Measurements from ENCODE around the gene ISM1. TPM values are rescaled to one million over a fixed set of nuclear protein-coding genes. Genes with fewer than 3 reads are reported as not detected.

Gene ISM1
- total and polyA plus RNA-seq, 2 of the 13 experiments (the other 11 are each of a cell fraction or from before 2014, with no cell fraction given) = 0.40 to 1.4 TPM

DNA sequence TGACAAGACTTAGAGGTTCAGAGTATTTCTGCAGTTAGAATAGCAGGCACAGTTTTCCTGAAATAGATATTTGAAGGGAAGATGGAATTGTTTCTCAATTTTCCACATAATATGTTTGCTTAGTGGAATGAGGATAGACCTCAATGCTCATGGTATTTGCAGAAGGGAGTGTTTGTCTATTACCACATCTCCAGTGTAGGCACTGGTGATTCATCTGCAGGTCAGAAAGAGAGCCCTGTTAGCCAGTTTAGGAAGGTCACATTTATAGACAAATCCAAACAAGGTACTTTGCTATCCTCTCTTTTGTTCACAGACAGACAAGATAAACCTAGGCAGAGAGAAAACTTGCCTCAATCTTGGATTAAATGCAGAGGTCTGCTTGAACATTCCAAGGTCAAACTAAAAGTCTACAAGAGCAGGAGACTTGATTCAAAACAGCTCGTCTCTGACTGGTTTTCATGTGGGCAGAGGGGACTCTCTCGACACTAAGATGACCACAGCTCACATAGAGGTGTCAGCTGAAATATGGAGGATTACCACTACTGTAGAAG is 22.8 kb downstream of the ISM1 start (continued):
- TF ChIP-seq ZNF503 (CRISPR knock-in tag; IDR thresholded peaks at IDR 0.05) (peak; percentile 100), SMARCE1 (IDR thresholded peaks at IDR 0.05; ENCODE audit: borderline replicate concordance) (peak; percentile 65; the same call in 1 of the 2 replicates), NFATC3 (CRISPR knock-in tag; IDR thresholded peaks at IDR 0.05) (peak; percentile 67; the same call in 1 of the 2 replicates), CBX1 (IDR thresholded peaks at IDR 0.05; ENCODE audit: low read depth) (no peak), ZNF7 (CRISPR knock-in tag; IDR thresholded peaks at IDR 0.05) (no peak; the same call in 1 of the 2 replicates), TSC22D2 (CRISPR knock-in tag; IDR thresholded peaks at IDR 0.05; ENCODE audit: borderline replicate concordance) (0 out of 2 replicates have a peak, but pooled peaks have one; percentile 71), ZNF639 (CRISPR knock-in tag; conservative IDR thresholded peaks at IDR 0.05) (peak; percentile 63; the same call in 1 of the 2 replicates), STAG1 (CRISPR knock-in tag; IDR thresholded peaks at IDR 0.05) (peak; percentile 39), KAT2B (IDR thresholded peaks at IDR 0.05; ENCODE audit: borderline replicate concordance, low read depth, low read length) (no peak), ZNF75D (CRISPR knock-in tag; IDR thresholded peaks at IDR 0.05; ENCODE audit: borderline replicate concordance) (no peak), ZBTB7B (CRISPR knock-in tag; IDR thresholded peaks at IDR 0.05) (peak; percentile 92), STAT6 (CRISPR knock-in tag; IDR thresholded peaks at IDR 0.05; ENCODE audit: borderline replicate concordance) (peak; percentile 76), ZNF713 (CRISPR knock-in tag; IDR thresholded peaks at IDR 0.05) (0 out of 2 replicates have a peak, but pooled peaks have one; percentile 48), ZNF614 (CRISPR knock-in tag; IDR thresholded peaks at IDR 0.05; ENCODE audit: borderline replicate concordance) (peak; percentile 100), JUN (CRISPR knock-in tag; IDR thresholded peaks at IDR 0.05) (peak; percentile 100), ZFP62 (CRISPR knock-in tag; IDR thresholded peaks at IDR 0.05) (no peak), MLLT10 (CRISPR knock-in tag; IDR thresholded peaks at IDR 0.05) (no peak), MBD4 (IDR thresholded peaks at IDR 0.05; ENCODE audit: borderline replicate concordance, low read length) (peak; percentile 92; the same call in 1 of the 2 replicates), ZNF292 (CRISPR knock-in tag; IDR thresholded peaks at IDR 0.05; ENCODE audit: borderline replicate concordance, low read depth) (peak; percentile 96; the same call in 1 of the 2 replicates), ZNF335 (CRISPR knock-in tag; IDR thresholded peaks at IDR 0.05) (peak; percentile 88), NFRKB (IDR thresholded peaks at IDR 0.05) (no peak), IRF9 (CRISPR knock-in tag; IDR thresholded peaks at IDR 0.05; ENCODE audit: borderline replicate concordance) (no peak)

Measured in HepG2 (cell line).